ENCODE data around the gene AMOT.

AMOT gene

GRCh38 chrX:112802541-112802940 is 38.1 kb downstream of the AMOT start:
- no peak for DNase-seq (ENCODE audit: low read depth in 2 of 2)

GRCh38 chrX:112800971-112801775 is 39.5 kb downstream of the AMOT start:
- no peak for DNase-seq (ENCODE audit: low read depth in 2 of 2)

- no peak for DNase-seq (ENCODE audit: low read depth in 2 of 2)
Observed at GRCh38 chrX:112799425-112799824, 41.2 kb downstream of the AMOT start.

- no peak for DNase-seq (ENCODE audit: low read depth in 2 of 2)
Observed at GRCh38 chrX:112798736-112799135, 41.9 kb downstream of the AMOT start.

- DNase-seq (ENCODE audit: low read depth in 2 of 2): no peak
Observed at GRCh38 chrX:112789931-112790330, 50.7 kb downstream of the AMOT start.

GRCh38 chrX:112786076-112786475 is 54.6 kb downstream of the AMOT start:
- DNase-seq (ENCODE audit: low read depth in 2 of 2): no peak

- no peak for DNase-seq (ENCODE audit: low read depth in 2 of 2)
Observed at GRCh38 chrX:112785344-112785743, 55.3 kb downstream of the AMOT start.

GRCh38 chrX:112784692-112785091 is 55.9 kb downstream of the AMOT start:
- DNase-seq (ENCODE audit: low read depth in 2 of 2): no peak

GRCh38 chrX:112779139-112779538 is 61.5 kb downstream of the AMOT start:
- DNase-seq (ENCODE audit: low read depth in 2 of 2): no peak

- no peak for DNase-seq (ENCODE audit: low read depth in 2 of 2)
Observed at GRCh38 chrX:112774651-112775293, 65.9 kb downstream of the AMOT start.

- no peak for DNase-seq (ENCODE audit: low read depth in 2 of 2)
Observed at GRCh38 chrX:112774142-112774541, 66.5 kb downstream of the AMOT start.

- DNase-seq (ENCODE audit: low read depth in 2 of 2): no peak
Observed at GRCh38 chrX:112769034-112769433, 71.6 kb downstream of the AMOT start.

GRCh38 chrX:112768563-112768962 is 72.1 kb downstream of the AMOT start:
- DNase-seq (ENCODE audit: low read depth in 2 of 2): no peak

- DNase-seq (ENCODE audit: low read depth in 2 of 2): no peak
Observed at GRCh38 chrX:112766774-112767173, 73.9 kb downstream of the AMOT start.

GRCh38 chrX:112761242-112762207 is 79.1 kb downstream of the AMOT start:
- DNase-seq (ENCODE audit: low read depth in 2 of 2): no peak

GRCh38 chrX:112760697-112761096 is 79.9 kb downstream of the AMOT start:
- DNase-seq (ENCODE audit: low read depth in 2 of 2): no peak

- DNase-seq (ENCODE audit: low read depth in 2 of 2): no peak
Observed at GRCh38 chrX:112759966-112760365, 80.7 kb downstream of the AMOT start.

GRCh38 chrX:112759512-112759911 is 81.1 kb downstream of the AMOT start:
- DNase-seq (ENCODE audit: low read depth in 2 of 2): no peak

- DNase-seq (ENCODE audit: low read depth in 2 of 2): no peak
Observed at GRCh38 chrX:112757946-112758345, 82.7 kb downstream of the AMOT start.

- DNase-seq (ENCODE audit: low read depth in 2 of 2): no peak
Observed at GRCh38 chrX:112753116-112753515, 87.5 kb downstream of the AMOT start.

GRCh38 chrX:112751076-112751475 is 89.6 kb downstream of the AMOT start:
- DNase-seq (ENCODE audit: low read depth in 2 of 2): no peak

All from stimulated activated CD8-positive, alpha-beta memory T cell treated with anti-CD3 and anti-CD28 coated beads, Interleukin-2, amount 100 ng/mL, for 1 hour (primary cell).